ENCODE results near the gene PCED1B.

DNA sequence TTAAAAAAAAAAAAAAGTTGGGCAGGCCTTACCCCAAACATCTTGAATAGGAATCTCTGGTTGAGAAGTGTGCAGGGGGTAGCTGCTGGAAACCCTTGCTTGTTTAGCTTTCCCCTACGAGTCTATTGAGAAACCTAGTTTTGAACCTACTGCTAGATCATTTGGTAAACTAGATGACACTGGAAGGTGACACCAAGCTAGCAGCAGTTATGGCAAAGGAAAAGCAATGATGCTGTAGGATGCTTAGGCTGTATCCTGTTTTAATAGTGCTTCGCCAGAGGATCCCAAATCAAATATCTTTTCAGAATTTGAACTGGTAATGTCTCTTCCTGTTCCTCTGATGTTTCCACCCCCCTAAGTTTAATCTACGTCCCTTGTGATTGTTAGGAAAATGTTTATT, 5.5 kb upstream of the PCED1B start:
- TF ChIP-seq, protein P1, sequence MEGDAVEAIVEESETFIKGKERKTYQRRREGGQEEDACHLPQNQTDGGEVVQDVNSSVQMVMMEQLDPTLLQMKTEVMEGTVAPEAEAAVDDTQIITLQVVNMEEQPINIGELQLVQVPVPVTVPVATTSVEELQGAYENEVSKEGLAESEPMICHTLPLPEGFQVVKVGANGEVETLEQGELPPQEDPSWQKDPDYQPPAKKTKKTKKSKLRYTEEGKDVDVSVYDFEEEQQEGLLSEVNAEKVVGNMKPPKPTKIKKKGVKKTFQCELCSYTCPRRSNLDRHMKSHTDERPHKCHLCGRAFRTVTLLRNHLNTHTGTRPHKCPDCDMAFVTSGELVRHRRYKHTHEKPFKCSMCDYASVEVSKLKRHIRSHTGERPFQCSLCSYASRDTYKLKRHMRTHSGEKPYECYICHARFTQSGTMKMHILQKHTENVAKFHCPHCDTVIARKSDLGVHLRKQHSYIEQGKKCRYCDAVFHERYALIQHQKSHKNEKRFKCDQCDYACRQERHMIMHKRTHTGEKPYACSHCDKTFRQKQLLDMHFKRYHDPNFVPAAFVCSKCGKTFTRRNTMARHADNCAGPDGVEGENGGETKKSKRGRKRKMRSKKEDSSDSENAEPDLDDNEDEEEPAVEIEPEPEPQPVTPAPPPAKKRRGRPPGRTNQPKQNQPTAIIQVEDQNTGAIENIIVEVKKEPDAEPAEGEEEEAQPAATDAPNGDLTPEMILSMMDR (IDR thresholded peaks at IDR 0.05): no peak
- TF ChIP-seq EZH2 (IDR thresholded peaks at IDR 0.05; ENCODE audit: borderline replicate concordance, insufficient read depth, low read depth, low read length, poor library complexity, severe bottlenecking): no peak
